ENCODE data around the gene SENP1.

The SENP1 gene

GRCh38 chr12:48063530-48063929 lies 42.3 kb downstream of the SENP1 start:
- no peak for DNase-seq

GRCh38 chr12:48061938-48062719 lies 43.8 kb downstream of the SENP1 start:
- no peak for DNase-seq

GRCh38 chr12:48060474-48060873 lies 45.4 kb downstream of the SENP1 start:
- no peak for DNase-seq

GRCh38 chr12:48058771-48059170 lies 47.1 kb downstream of the SENP1 start:
- no peak for DNase-seq

- no peak for DNase-seq
Observed at GRCh38 chr12:48054955-48055821, 50.7 kb downstream of the SENP1 start.

- no peak for DNase-seq
Observed at GRCh38 chr12:48053883-48054282, 52.0 kb downstream of the SENP1 start.

GRCh38 chr12:48053122-48053521 lies 52.8 kb downstream of the SENP1 start:
- no peak for DNase-seq

GRCh38 chr12:48051681-48052080 lies 54.2 kb downstream of the SENP1 start:
- no peak for DNase-seq

- DNase-seq, result no peak
Observed at GRCh38 chr12:48050174-48050573, 55.7 kb downstream of the SENP1 start.

- no peak for DNase-seq
Observed at GRCh38 chr12:48045965-48046518, 59.8 kb downstream of the SENP1 start.

GRCh38 chr12:48045061-48045846 lies 60.6 kb downstream of the SENP1 start:
- no peak for DNase-seq

- no peak for DNase-seq
Observed at GRCh38 chr12:48044396-48044795, 61.5 kb downstream of the SENP1 start.

- no peak for DNase-seq
Observed at GRCh38 chr12:48043771-48044170, 62.1 kb downstream of the SENP1 start.

- DNase-seq, result no peak
Observed at GRCh38 chr12:48041591-48042423, 64.1 kb downstream of the SENP1 start.

GRCh38 chr12:48040354-48040753 lies 65.5 kb downstream of the SENP1 start:
- no peak for DNase-seq

- no peak for DNase-seq
Observed at GRCh38 chr12:48039151-48039550, 66.7 kb downstream of the SENP1 start.

- DNase-seq, result no peak
Observed at GRCh38 chr12:48038085-48038484, 67.8 kb downstream of the SENP1 start.

GRCh38 chr12:48037267-48037915 lies 68.5 kb downstream of the SENP1 start:
- no peak for DNase-seq

- no peak for DNase-seq
Observed at GRCh38 chr12:48036818-48037217, 69.1 kb downstream of the SENP1 start.

GRCh38 chr12:48034835-48035805 lies 70.8 kb downstream of the SENP1 start:
- DNase-seq, result no peak

All from CD4-positive, alpha-beta T cell treated with Interferon alpha-2 for 1 hour (primary cell).